GM21423 (cell line): ENCODE data around the gene DCUN1D2.

Experiments used
- ATAC-seq: cut with Tn5 transposase; IDR thresholded peaks from one replicate; pipeline ENCODE4 v1.9.1; 2021; ENCODE audit warnings: mild to moderate bottlenecking, moderate library complexity; ENCODE audit not compliant: unreplicated experiment

Gene DCUN1D2

DNA sequence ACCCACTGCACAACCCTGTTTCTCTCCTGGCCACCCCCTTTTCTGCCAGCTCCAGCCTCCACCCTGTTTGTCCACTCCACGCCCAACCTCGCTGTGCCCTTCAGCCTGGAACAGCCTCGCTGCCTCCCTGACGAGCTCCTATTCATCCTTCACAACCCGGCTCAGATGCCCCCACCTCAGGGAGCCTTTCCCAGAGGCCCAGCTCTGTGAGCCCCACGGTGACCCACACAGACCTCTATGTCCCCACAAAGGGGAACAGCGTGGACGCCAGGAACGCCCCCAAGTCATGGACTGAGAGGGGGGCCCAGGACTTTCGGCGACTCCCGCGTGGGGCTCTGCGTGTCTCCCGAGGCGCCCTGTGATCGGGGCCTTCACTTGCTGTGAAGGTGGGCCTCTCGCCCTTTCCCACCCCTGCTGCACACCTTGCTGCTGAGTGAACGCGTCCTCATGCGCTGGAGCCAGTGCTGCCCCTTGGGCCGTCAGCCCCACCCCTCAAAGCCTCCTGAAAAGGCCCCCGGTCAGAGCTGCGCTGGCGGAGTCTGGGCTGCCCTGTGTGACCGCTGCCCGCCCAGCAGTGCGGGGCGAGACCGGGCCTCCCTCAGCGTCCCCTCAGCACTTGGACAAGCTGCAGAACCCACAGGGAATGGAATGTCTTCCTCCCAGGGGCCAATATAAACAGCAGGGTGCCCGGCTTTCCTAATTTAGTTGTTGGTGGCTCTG lies 77.2 kb downstream of the DCUN1D2 start:
- no peak for ATAC-seq

DNA sequence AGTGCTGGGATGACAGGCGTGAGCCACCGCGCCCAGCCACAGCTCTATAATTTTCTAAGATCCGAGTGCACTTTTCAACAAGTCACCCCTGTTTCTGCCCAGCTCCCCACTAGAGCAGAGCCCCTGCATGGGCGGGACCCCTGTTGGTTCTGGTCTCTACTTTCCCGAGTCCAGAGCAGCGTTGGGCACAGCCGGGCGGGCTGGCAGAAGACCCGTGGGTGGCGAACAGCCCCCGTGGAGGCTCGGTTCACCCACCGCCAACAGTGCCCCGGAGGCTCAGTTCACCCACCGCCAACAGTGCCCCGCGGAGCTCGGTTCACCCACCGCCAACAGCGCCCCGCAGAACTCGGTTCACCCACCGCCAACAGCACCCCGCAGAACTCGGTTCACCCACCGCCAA lies 78.1 kb downstream of the DCUN1D2 start:
- ATAC-seq, result no peak

DNA sequence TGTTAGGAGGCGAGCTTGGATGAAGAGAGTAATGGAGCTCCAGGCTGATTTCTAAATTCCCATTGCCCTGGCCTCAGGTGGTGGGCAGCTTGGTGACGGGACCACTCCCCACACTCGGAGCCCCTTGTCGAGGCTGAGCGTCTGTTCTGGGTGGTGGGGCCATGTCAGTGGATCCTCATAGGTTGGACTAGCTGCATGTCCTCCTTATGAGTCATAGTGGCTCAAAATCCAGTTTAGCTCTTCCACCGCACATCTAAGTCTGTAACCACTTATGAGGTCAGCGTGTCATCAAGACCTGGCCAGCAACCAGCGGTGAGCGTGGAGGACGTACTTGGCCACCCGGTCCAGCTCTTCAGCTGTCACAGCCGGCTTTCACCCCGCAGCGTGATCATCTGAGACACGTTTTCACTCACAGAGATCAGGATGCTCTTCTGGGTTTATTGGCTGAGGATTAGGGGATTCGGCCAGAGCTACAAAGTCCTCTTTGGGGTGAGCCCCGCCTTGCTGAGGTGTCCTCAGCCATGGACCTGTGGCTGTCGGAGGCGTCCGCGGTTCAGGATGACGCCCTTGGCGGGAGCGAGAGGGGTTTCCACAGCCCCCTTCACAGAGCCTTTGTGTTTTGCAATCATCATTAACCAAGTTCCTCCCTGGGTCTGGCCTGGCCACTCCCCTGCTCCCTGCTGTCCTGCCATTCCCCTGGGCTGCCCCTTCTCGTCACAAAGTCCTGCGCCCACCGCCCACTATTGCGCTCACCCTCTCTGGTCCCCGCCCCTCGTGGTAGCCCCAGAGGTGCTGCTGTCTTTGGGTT lies 79.1 kb downstream of the DCUN1D2 start:
- ATAC-seq, result no peak

DNA sequence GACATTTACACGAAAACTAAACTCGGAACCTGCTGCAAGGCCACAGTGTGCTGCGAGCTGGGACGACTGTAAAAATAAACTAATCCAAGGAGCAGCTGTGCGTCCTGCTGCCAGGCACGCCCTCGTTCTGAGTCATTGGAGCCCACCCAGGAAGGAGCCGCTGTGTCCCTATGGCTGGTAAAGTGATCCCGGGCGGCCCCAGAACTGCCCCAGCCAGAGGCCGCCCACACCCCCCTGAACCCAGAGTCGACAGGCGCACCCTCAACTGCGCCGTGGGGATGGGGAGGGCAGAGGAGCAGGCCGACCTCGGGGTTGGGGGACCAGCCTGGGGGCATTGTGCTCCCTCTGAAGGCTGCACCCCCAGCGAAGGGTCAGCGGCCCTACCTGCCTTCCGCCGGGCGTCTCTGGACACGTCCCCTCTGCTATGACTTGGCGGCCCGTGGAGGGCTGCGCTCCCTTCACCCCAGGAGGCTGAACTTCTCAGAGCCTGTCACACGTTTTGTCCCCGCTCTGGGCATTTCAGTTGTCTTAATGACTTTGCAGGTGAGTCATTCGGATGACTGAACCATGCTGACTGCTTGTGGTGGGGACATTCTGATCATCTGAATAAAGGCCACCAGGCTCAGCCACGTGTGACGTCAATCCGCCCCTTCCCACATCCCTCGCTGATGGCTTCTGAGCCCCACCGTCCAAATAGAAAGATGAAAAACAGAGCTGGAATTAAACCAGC lies 79.9 kb downstream of the DCUN1D2 start:
- no peak for ATAC-seq

DNA sequence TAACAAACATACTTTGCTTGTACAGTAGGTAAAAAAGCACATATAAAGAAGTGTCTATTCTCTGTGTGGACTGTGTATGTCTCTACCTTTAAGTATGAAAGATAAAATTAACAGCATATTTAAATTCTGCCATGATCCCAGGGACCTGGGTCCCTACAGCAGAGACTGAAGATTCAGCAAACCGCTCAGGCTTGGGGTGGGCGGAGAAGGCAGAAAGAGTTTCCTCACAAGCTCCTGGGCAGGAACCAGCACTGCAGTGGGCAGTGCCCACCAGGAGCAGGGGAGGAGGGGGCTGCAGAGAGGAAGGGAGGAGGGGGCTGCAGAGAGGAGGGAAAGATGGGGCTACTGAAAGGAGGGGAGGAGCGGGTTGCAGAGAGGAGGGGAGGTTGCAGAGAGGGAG lies 81.9 kb downstream of the DCUN1D2 start:
- no peak for ATAC-seq

DNA sequence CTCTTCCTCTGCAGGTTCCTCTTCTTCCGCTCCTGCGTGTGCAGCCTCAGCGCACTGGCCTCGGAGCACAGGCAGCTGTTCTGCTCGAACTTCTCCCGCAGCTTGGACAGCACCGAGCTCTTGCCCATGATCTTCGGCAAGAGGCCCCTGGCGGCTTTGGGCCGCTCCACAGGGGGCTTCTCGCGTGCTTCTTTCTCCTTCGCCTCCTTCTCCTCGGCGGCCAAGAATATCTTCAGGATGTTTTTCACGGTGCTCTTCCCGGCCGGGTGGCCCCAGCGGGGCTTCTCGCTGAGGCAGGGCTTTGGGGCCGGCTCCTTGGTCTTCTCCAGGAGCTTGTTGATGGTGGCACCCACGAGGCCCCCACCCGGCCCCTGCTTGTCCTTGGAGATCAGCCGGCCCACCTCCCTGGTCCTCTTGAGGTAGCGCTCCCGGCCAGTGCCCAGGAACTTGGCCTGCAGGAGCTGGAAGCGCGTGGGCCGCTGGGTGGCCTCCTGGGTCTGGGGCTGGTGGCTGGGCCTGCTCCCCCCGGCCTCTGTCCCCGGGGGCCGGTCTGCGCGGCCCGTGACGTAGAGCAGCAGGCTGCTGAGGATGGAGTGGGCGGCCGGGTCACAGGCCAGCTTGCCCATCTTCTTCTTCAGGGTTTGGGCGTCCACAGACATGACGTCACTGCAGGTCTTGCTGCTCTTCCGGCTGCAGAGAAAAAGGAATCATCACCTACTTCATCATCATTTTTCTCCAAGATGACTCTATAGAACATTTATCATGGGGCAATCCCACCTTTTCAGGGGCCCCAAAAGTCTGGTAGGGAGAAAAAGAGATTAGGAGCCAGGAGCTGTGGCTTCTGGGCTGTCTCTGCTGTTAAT lies 82.7 kb downstream of the DCUN1D2 start:
- no peak for ATAC-seq

DNA sequence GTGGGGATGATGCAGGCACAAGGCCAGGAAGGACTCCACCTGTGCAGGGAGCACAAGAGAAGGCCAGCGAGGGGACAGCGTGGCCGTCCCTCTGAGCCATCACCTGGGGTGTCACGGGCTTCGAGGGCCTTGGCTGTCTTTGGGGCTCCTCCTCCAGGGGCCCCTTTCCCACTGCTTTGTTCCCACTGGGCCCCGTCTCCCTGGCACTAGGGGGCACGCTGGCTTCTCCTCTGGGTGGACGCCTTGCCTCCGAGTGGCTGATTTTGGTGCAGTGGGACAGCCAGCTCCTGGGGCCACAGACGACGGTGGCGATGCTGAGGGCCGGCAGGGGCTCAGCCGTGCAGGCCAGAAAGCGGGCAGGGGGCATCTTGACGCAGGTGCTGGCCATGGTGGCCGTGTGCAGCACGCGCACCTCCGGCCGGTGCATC lies 83.4 kb downstream of the DCUN1D2 start:
- no peak for ATAC-seq

DNA sequence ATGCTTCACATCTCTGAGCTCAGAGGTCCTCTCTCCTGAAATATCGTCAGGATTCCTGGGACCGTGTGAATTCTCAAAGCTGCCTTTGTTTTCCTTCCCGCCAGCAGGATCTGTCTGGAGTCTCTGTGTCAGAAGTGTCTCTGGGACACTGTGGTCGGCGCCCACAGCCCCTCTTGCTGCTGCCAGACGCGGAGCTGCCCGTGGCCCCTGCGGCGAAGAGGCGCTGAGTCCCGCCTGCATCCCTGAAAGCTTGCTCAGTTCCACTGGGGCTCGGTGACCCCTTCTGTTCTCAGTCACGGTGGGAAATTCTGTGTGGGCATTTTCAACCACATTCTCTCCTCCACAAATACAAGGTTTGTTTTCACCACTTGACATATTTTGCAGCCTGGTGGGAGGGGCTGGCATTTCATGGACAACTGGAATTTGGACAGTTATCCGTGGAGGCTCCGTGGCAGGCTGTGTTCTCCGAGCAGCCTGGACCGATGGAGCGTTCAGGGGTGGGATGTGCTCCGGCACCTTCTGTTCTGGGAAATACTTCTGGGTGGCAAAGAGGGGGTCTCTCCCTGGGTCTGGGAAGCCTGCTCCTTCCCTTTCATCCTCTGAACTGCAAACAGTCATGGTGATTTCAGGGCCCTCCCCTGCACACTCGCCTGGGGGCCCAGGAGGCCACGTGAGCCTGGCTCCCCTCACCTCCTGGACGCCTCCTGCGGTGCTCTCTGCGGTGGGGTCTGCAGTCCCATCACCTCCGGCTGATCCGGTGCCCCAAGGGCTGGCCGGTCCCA lies 84.0 kb downstream of the DCUN1D2 start:
- ATAC-seq, result no peak
